Measurements from ENCODE around the gene CD3E.
A peak's percentile ranks its signal among the peaks of the same experiment; 100 is the strongest.

DNA sequence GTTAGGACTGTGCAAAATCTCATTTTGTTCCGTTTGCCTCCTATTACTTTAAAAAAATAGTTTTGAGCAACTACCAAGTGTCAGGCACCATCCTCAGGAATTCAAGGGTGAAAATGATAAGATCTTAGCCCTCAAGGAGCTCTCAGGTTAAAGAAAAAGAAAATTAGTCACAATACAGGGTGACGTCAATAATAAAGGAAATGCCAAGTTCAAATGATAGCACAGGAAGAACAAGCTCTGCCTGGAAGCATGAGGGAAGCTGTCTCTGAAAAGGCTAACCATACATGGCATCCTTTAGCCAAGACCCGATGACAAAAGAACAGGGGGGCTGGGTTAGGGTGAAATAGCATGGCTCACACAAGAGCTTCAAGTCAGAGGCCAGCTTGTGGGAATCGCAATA, 29.4 kb upstream of the CD3E start:
- TF ChIP-seq, protein P1, sequence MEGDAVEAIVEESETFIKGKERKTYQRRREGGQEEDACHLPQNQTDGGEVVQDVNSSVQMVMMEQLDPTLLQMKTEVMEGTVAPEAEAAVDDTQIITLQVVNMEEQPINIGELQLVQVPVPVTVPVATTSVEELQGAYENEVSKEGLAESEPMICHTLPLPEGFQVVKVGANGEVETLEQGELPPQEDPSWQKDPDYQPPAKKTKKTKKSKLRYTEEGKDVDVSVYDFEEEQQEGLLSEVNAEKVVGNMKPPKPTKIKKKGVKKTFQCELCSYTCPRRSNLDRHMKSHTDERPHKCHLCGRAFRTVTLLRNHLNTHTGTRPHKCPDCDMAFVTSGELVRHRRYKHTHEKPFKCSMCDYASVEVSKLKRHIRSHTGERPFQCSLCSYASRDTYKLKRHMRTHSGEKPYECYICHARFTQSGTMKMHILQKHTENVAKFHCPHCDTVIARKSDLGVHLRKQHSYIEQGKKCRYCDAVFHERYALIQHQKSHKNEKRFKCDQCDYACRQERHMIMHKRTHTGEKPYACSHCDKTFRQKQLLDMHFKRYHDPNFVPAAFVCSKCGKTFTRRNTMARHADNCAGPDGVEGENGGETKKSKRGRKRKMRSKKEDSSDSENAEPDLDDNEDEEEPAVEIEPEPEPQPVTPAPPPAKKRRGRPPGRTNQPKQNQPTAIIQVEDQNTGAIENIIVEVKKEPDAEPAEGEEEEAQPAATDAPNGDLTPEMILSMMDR (IDR thresholded peaks at IDR 0.05; ENCODE audit: extremely low read depth in 1 of 2, insufficient read depth in 1 of 2, low read depth in 1 of 2, low read length in 2 of 2), result no peak
- TF ChIP-seq POLR2A (IDR thresholded peaks at IDR 0.05; ENCODE audit: low read depth, low read length) (no peak), POLR2AphosphoS5 (IDR thresholded peaks at IDR 0.05; ENCODE audit: insufficient read depth, low read depth, low read length) (peak; percentile 57), GATA2 (IDR thresholded peaks at IDR 0.05; ENCODE audit: insufficient read depth, insufficient read length, low read depth, low read length) (peak; percentile 98)
